ENCODE measurements around the gene DDIAS. TPM values are rescaled to one million over a fixed set of nuclear protein-coding genes. Genes with fewer than 3 reads are reported as not detected.

DDIAS gene, protein sequence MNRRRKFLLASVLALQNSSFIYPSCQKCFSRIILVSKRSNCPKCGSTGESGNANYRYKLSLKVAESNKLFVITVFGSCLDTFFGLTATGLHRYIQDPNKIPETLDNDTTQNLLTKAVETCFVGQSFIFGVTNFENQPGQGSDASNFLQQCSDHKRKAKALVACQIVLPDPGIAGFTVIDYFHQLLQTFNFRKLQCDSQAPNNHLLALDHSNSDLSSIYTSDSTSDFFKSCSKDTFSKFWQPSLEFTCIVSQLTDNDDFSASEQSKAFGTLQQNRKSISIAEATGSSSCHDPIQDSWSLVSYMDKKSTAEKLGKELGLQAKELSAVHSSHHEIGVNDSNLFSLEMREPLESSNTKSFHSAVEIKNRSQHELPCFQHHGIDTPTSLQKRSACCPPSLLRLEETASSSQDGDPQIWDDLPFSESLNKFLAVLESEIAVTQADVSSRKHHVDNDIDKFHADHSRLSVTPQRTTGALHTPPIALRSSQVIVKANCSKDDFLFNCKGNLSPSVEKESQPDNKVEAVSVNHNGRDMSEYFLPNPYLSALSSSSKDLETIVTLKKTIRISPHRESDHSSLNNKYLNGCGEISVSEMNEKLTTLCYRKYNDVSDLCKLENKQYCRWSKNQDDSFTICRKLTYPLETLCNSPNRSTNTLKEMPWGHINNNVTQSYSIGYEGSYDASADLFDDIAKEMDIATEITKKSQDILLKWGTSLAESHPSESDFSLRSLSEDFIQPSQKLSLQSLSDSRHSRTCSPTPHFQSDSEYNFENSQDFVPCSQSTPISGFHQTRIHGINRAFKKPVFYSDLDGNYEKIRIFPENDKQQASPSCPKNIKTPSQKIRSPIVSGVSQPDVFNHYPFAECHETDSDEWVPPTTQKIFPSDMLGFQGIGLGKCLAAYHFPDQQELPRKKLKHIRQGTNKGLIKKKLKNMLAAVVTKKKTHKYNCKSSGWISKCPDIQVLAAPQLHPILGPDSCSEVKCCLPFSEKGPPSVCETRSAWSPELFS
- 8.7 and 10.4 TPM in 2 replicates for total RNA-seq

DNA sequence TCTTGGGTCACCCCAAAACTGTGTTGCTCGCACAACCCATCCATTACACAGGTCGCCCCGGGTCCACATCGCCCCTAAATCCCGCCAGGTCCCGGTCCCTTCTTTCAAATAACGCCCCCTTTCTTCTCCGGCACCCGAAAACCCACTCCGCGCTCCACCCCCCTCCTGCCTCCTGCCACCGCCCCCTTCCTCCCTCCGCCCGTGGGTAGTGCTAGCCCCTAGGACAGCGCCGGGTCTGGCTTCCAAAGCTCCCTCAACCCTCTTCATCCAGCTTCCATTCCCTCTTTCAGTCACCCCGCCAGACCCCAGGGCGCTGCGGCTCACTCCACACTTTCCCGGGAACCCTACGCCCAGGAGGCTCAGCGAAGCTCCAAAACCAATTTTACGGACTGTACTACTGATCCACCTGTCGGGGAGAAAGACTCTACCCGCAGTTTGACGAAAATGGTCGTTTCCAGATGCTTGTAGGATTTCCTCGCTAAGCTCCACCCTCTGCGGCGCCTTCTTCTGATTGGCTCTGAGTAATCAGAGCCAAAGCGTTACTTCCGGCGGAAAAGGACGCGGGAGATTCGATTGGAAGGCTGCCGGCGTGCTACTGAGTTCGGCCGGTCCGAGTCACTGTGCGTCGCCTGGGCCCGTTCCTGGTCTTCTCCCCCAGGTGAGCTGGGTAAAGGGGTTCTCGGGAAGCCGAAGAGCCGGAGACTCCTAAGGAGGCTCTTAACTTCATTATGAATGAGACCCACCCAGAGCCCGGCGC lies at the start of gene DDIAS:
Gene DDIAS (plus strand): TSS at position 572 of the 757 bp plus-strand sequence. CDS start 13,003 bp downstream, outside the sequence.

DNA sequence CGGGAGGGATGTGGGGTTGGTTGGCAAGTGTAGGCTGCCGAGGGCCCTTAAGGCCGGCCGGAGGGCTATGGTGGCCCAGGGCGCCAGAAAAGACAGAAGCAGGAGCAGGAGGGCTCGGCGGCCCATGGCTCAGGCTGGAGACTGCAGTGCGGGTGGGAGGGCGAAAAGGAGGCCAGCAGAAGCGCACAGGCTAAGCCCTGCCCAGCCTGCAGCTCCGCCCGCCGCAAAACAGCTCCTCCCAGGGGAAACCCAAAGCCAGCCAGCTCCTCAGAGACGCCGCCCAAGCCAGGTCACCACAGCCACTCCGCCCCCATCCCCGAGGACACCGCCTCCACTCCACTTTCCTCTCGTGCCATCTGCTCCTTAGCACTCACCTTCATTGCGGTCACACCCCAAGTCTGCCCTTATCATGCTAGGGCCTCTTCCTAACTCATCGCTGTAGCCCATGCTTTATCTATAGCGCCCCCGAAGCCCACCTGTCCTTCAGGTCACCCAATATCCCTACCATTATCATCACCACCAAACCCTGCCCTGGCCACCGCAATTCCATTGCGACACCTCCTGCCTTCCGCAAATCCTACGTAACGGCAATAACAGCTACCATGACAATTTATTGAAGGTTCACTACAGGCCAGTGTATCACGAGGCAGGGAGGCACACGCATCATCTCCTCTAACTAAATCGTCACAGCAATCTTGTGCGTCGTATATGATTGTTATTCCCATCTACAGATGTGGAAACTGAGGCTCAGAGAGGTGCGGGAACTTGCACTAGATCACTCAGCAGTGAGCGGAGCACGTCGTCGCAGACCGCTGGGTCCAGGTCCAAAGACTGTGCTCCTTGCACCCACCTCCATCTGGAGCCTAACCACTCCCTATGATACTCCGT lies 1.0 kb upstream of the DDIAS start, which contains the start of gene PRCP:
Gene PRCP (minus strand): TSS at position 154 of the 888 bp plus-strand sequence. CDS start 28 bp downstream, at position 126.

Other genes with a start within 250 kb of the DDIAS start
- gene FAM181B, start 167.9 kb upstream of the DDIAS start, total RNA-seq = 1.1 TPM in 2 replicates
- 21.7 and 41.6 TPM in 2 replicates for gene PRCP, start 1.3 kb upstream of the DDIAS start, total RNA-seq
- gene RAB30, start 170.2 kb downstream of the DDIAS start, total RNA-seq = 4.7 and 5.1 TPM in 2 replicates